GM19372 (cell line): ENCODE data around the gene FAT2.
A peak's percentile ranks its signal among the peaks of the same experiment; 100 is the strongest.
"Not testable (repeated sequence)": the region's sequence is repeated elsewhere in the genome, so short reads cannot be mapped to it uniquely, and the experiment has no call there.

Experiments
- ATAC-seq: cut with Tn5 transposase; IDR thresholded peaks from one replicate; pipeline ENCODE4 v1.9.1; 2021; ENCODE audit warnings: mild to moderate bottlenecking, low read depth, moderate library complexity; ENCODE audit not compliant: unreplicated experiment

Gene FAT2

GRCh38 chr5:151612689-151613427 is 21.7 kb upstream of the FAT2 start:
- ATAC-seq = peak; percentile 84

DNA sequence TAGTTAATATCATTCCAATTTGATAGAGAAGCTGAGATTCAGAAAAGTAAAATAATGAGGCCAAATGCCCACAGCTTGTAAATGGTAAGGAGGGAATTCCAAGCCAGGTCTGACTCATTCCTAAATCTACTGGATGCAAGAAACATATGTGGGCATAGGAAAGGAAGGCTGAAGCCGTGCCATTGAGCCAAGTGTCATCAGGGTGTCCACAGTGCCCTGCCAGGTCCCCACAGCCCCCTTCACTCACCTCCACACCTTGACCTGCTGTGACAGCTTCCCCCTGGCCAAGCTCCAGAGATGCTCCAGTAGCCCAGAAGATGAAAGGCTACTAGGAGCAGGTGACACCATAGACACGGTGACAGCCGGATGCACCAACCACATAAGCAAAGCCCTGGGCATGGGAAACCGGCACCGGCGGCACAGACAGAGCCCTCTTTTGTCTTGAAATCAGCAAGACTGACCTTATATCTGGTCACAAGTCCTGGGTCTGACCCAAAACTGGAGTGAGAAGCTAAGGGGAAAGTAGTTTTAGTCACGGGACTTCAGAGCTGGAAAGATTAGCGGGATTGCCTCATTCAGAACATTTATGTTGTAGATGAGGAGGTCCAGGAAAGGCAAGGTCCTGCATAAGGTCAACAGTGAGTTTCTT is 20.1 kb upstream of the FAT2 start:
- ATAC-seq = no peak

GRCh38 chr5:151608522-151608921 is 17.4 kb upstream of the FAT2 start:
- ATAC-seq = no peak

- ATAC-seq = no peak
Observed at GRCh38 chr5:151607304-151607703, 16.2 kb upstream of the FAT2 start.

GRCh38 chr5:151605559-151605958 is 14.4 kb upstream of the FAT2 start:
- no peak for ATAC-seq

DNA sequence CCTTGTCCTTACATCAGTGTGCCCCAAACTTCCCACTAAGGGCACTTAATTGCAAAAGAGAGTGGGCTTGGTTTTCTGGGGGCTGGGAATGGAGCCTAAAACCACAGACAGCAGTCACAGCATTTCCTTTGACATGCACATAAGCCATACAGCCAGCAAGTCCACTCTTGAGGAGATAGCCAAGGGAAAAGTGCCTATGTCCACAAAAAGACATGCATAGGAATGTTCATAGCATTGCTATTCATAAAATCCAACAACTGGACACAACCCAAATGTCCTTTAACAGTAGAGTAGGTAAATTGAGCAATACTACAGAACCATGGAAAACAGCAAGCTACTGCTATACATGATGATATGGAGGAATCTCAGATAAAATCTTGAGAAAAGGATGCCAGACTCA is 11.7 kb upstream of the FAT2 start:
- ATAC-seq = no peak

DNA sequence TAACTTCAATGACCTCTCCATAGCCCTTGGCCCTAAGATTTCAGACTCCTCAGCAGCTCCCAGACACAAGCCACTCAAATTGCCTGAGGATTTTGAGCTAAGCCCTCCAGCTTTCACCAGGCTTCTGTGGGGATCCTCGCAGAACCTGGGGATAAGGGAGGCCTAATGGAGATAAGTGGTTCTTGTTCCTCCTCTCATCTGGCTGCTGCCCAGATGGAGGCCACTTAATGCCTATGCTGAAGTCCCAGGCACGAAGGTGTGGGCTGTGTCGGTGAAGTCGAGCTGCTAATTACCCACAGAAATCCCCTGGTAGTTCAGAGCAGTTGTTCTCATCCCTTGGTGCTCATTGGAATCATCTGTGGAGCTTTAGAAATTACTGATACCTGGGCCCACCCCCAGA is 10.3 kb upstream of the FAT2 start:
- no peak for ATAC-seq

GRCh38 chr5:151600069-151600665 is 9.0 kb upstream of the FAT2 start:
- ATAC-seq = no peak

DNA sequence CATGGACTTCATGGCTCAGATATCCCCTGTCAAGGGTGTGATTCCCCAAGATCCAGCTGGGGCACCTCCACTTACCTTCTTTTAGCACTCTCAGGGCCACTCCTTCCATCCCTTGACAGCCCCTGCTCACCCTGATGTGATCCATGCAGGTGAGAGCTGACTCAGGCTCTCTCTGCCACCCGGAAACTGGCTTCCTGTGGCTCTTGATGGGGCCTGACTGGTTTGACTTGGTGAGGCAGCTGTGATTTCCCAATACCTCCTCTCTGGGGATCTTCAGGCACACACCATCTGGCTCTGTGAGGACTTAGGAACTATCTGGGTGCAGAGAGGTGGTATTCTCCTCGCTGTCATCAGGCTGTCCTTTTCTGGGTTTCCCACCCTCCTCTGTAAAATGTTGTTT is 7.9 kb upstream of the FAT2 start:
- no peak for ATAC-seq

DNA sequence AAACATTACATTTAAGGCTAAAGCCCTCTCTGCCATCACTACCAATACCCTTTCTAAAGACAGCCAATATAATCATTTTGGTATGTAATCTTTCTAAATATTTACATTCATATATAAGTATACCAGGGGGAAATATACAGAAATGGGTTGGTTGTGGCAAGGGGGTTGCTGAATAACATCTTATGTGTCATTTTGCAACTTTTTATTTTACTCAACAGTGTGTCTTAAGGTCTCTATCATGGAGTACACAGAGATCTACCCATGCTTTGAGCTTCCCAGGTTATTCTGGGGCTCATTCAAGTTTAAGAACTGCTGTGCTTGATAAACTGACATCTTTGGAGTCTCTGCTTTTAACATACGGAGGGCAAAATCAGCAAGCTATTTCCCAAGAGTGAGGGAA is 7.4 kb upstream of the FAT2 start:
- no peak for ATAC-seq

DNA sequence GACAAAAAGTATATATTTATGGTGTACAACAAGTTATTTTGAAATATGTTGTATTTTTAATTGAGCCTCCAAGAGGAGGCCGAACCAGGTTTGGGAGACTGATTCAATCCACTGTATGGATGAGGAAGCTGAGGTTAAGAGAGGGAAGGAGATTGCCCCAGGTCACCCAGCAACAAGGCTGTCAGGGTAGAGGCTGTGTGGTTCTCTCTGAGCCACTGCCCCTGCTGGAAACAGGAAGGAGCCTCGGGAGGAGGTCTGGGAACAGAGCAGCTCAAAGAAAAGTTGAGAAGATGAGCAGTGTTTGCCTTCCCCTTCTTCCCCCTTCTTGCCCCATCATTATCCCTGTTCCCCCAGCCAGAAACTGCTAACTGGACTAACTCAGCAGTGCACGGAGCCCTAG is 6.6 kb upstream of the FAT2 start:
- no peak for ATAC-seq

DNA sequence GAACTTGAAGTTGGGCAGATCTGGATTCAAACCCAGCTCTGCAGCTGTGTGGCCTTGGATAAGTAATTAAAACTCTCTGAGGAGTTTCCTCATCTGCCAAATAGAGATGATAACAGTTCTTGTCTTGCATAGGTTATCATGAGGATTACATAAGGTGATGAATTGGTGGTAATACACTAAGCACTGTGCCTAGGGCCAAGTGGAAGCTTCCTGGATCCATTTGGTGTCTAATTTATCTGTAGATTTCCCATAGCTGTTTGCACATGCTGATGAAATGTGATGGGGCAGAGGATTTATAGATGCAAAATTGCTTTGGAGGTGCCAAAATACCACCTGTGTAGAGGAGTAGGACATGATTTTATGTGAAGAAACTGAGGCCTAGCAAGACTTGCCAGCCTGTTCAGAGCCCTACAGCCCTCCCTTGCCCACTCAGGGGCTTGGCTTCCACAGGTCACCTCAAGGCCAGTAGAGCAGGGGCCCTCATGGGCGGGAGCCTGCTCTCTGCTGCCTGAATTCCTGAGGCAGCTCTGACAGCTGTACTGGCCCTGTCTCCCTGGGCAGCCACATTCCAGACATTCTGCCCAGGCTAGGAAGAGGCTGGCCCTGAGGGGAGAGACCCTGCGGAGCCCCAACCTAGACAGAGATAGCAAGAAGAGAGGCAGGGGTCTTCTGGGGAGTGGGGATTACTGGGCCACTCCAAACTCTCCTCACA is 5.9 kb upstream of the FAT2 start:
- ATAC-seq = no peak

GRCh38 chr5:151595411-151595826 is 4.3 kb upstream of the FAT2 start:
- ATAC-seq = no peak

GRCh38 chr5:151592855-151593408 is 1.8 kb upstream of the FAT2 start:
- no peak for ATAC-seq

DNA sequence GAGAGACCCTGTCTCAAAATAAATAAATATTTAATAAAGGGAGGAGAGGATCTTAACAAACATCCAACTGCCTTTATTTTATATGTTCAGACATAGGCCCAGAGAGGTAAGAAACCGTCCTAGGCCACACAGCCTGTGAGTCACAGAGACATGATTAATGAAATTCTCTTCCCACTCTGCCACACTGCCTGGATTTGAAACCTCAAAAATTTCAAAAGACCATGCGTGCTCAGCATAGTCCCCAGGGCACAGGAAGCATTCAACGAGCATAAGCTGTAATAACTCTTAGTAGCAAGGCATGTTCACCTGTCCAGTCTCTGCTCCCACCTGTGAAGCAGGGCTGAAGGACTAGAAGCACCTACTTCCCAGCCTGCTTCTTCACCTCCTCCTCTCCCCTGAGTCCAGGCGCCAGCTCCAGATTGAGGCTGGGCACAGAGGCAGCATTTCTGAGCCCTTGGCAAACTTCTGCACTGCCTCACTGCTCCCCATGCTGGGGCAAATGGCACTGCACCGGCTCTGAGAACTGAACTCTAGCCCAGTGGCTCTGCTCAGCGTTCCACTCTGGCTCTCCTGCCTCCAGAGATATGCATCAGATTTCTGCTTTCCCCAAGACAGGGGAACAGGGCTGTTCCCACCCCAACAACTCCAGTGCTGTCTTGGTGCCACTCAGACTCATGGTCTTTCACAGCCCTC is 1.1 kb downstream of the FAT2 start:
- ATAC-seq = no peak

GRCh38 chr5:151587796-151588555 is 3.2 kb downstream of the FAT2 start:
- no peak for ATAC-seq

DNA sequence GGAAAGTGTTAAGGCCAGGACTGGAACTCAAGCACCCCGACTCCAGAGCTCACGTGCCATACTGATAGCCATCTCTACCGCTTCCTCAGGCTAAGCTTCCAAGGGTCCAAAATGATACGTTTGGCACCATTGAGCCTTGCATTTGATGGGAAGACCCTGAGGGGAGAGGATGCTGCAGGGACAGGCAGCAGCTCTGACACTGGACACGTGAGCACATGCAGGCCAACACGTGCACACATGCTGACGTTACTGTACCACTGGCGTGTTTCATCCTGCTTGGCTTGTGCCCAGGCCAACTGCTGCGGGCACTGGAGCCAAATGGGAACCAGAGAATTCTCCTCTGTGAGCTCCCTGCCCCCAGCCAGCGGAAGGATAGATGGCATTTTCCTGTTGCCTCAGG is 5.2 kb downstream of the FAT2 start:
- no peak for ATAC-seq

DNA sequence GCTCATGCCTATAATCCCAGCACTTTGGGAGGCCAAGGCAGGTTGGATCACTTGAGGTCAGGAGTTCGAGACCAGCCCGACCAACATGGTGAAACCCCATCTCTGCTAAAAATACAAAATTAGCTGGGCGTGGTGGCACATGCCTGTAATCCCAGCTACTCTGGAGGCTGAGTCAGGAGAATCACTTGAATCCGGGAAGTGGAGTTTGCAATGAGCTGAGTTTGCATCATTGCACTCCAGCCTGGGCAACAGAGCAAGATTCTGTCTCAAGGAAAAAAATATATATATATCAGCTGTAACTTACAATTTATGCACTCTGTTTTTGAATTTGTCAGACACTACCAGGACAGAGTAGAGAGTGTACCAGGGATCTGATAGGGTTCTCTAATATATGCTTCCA is 5.8 kb downstream of the FAT2 start:
- ATAC-seq = not testable (repeated sequence)

DNA sequence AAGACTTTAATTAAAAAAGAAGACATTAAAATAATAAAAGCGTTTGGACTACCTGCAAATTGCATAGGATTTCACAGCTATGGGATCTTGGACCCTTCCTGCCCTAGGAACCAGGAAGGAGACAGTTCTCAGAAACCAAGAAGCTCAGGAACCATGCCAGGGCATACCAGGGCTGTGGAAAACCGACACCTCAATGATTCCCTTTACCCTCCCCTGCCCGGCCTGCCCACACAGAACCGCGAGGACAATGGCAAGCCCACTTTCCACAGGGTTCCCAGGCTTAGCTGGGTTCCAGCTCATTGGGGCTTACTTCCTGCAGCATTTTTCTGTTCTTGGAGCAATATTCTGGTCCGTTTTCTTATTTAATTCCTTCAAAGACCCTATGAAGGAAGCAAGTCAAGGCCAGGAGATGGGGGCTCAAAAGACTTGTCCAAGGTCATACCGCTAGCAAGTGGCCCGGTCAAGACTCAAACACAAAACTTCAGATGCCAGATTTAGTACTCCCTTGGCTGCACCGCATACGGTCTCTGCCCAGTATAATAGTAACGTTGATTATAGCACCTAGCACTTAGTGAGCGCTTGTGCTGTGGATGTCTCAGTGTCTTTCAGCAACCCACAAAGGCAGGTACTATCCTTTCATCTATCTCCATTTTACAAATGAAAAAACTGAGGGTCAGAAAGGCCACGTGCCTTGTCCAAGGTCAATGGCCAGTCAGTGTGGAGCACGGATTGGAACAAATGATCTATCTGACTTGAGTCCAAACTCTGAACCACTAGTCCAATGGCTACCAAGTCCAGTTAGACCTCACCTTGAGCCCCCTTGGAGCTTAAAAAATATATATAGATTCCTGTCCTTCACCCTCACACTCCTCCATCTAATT is 6.8 kb downstream of the FAT2 start:
- ATAC-seq = no peak
